Measurements from ENCODE around the gene CCDC3.
A peak's percentile ranks its signal among the peaks of the same experiment; 100 is the strongest.
"Not testable (repeated sequence)": the region's sequence is repeated elsewhere in the genome, so short reads cannot be mapped to it uniquely, and the experiment has no call there.

CCDC3 gene

GRCh38 chr10:12999849-13000248 is 1.7 kb downstream of the CCDC3 start:
- no peak for DNase-seq

GRCh38 chr10:12995425-12995861 is 6.1 kb downstream of the CCDC3 start:
- no peak for DNase-seq

DNA sequence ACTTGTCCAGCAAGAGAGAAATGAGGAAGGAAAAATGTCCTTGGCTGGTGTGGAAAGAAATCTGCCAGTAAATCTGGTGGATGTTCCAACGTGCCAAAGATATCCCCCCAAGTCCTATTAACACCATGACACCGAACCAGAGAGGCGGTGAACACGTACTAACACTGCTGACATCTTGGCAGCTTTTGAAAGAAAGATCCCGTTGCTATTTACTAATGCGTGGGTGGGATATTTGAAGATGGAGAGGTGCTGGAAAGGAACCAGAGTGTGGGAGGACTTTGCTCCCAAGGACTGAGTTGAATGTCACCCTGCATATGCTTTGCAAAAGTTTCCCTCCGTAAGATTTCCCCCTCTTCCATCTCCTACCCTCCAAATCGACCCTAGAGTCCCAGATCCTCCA is 7.9 kb downstream of the CCDC3 start:
- no peak for DNase-seq

GRCh38 chr10:12985347-12985746 is 16.2 kb downstream of the CCDC3 start:
- no peak for DNase-seq

DNA sequence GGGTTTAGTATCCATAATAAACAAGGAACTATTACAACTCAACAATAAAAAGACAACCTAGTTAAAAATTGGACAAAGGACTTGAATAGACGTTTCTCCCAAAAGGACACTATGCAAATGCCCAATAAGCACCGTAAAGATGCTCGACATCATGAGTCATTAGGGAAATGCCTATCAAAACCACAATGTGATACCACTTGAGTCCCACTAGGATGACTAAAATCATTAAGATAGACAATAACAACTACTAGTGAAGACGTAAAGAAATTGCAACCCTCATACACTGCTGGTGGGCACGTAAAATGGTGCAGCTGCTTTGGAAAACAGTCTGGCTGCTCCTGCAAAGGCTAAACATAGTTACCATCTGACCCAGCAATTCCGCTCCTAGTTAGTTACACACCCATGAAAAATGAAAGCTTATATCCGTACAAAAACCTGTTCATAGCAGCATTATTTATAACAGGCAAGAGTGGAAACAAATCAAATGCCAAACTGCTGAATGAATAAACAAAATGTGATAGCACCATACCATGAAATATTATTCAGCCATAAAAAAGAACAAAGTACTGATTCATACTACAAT is 17.3 kb downstream of the CCDC3 start:
- no peak for DNase-seq

- DNase-seq, result not testable (repeated sequence)
Measured at GRCh38 chr10:12983568-12983967, 17.9 kb downstream of the CCDC3 start.

DNA sequence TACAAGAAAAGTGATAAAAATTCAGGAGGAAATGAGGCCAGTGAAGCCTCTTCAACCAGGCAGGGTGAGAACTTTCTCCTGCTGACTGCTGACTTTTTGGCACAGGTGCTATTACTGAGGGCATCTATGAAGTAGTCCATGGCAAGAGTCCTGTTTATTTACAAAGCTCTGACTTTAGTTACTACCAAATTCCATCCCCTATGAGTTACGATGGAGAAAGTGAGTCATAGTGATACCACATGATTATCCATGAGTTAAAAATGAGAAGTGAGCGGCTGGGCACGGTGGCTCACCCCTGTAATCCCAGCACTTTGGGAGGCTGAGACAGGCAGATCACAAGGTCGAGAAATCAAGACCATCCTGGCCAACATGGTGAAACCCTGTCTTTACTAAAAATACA is 19.9 kb downstream of the CCDC3 start:
- no peak for DNase-seq

- DNase-seq, result no peak
Measured at GRCh38 chr10:12980713-12981306, 20.7 kb downstream of the CCDC3 start.

GRCh38 chr10:12980102-12980661 is 21.3 kb downstream of the CCDC3 start:
- DNase-seq, result no peak

DNA sequence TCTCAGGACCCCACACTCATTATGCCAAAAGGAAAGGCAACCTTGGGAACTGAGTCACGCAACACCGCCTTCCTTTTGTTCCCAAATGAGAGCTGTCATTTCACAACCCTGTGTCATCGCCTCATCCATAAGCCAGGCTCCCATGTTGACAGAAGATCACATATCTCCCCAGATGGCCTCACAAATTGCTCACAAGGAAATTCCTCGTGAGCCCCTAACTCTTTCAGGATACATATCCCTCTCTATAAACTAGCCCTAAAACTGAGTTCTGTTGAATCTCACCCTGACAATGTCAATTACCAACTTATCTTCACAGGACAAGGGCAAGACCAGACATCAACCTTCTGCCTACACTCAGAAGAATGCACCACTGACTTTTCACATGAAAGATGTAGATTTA is 22.6 kb downstream of the CCDC3 start:
- DNase-seq, result no peak

DNA sequence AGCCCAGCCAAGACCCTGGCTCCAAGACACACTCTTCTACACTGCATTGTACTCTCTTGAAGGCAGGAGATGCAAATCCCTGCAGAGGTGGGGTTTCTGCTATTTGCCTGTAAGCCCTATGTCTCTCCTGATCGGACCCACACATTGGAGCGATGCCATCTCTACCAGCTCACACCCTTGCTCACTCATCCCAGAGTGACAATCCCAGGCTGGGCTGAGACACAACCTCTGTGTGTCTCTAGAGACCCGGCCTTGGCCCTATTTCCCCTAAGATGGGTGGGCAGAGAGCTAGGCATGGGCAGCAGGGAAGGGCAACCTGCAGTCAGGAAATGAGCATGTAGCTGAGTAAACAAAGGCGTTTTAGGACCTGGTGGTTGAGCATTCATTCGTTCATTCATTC is 25.6 kb downstream of the CCDC3 start:
- no peak for DNase-seq

GRCh38 chr10:12975266-12975665 is 26.2 kb downstream of the CCDC3 start:
- DNase-seq, result no peak

GRCh38 chr10:12974491-12975199 is 26.9 kb downstream of the CCDC3 start:
- no peak for DNase-seq

- DNase-seq, result no peak
Measured at GRCh38 chr10:12974078-12974477, 27.4 kb downstream of the CCDC3 start.

- DNase-seq, result no peak
Measured at GRCh38 chr10:12973149-12973718, 28.3 kb downstream of the CCDC3 start.

DNA sequence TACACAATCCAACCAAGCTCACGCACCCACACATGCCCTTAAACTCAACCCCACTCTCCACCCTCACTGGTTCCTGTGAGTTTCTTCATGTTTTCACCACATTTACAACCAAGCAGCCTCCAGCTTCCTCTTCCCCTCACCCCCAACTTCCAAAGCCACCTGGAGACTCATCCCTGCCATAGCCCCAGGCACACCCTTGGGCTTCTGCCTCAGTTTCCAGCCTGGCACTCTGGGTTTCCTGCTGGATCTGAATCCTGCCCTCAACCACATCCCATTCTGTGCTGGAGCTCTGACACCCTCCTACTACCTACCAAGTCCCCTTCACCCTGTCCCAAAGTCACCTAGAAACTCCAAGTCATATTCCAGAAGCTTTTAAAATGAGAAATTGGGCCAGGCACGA is 29.4 kb downstream of the CCDC3 start:
- DNase-seq, result no peak

DNA sequence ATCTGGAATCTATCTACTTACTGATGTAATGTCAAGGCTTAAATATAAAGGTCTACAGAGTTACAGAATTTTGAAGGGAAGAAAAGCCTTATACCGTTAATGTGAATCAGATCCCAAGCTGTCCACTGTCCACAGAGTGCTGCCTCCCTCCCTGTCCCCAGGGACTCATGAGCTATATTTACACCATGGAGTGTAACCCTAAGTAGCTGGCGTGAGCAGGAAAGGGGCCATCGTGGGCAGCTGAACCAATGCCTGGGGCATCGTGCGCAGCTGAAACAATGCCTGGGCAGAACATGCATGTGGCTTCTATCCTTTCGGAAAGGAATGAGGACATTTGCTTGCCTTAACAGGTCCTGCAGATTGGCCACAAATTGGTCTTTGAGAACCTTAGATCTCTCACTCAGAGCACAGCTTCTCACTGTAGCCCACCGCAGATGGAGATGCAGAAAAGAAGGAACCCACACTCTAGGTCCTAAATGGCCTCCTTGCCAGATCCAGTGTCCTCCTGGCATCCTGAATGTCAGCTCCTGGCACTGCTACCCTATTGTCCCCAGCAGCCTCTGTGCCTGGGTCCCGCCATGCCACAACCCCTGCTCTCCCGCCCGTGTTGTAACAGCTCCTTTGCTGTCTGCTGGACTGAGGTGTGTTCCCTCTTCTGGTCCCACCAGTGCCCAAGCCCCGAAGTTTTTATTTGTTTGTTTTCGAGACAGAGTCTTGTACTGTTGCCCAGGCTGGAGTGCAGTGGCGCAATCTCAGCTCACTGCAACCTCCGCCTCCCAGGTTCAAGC is 30.3 kb downstream of the CCDC3 start:
- DNase-seq, result no peak

GRCh38 chr10:12969951-12970350 is 31.6 kb downstream of the CCDC3 start:
- peak; percentile 18 for DNase-seq

GRCh38 chr10:12966067-12966466 is 35.4 kb downstream of the CCDC3 start:
- DNase-seq, result no peak

- DNase-seq, result no peak
Measured at GRCh38 chr10:12965571-12965970, 35.9 kb downstream of the CCDC3 start.

GRCh38 chr10:12962556-12962955 is 39.0 kb downstream of the CCDC3 start:
- no peak for DNase-seq

DNA sequence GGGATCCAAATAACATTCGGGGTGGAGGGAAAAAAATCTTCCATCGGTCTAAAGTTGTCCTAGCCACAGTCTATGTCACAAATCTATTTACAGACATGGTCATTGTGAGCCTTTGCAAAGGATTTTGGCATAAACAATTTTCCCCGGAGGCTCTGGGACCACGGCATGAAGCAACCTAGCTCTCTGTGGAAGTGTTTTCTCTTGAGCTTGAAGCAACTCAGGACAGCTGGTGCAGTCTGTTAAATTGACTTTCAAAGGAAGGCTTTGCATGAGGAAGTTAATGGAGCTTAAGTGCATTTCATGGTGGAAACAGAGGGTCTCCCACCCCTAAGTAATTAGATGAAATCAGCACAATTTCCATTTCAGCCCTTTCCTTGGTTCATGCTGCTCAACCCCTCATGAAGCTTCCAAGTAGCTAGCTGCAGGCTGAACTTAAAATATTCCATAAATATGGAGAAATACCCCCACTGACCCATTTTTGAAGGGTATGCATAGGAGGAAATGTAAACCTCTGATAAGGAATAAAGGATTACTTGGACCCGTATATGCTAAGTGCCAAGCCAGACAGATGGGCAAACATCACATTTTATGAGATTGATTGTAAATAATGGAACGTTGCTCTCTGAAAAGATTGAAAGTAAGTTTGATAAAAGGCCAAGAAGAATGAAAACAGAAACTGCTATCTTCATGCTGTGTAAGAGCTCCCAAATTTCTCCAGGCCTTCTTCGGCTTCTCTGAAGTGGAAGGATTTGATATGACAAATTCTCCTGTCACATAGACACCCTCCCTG is 39.9 kb downstream of the CCDC3 start:
- no peak for DNase-seq

All from KG1 (cell line).